ENCODE results near the gene HMGB4. TPM values are rescaled to one million over a fixed set of nuclear protein-coding genes. Genes with fewer than 3 reads are reported as not detected.

HMGB4 gene
- total RNA-seq, 2 donors from 2014 or later = not detected

GRCh38 chr1:33897092-33897725 lies 33.3 kb downstream of the HMGB4 start:
- no peaks in the 10 kb centered on the region for H3K36me3 ChIP-seq
- no peaks in the 10 kb centered on the region for H3K9me3 ChIP-seq
- no peak for DNase-seq (ENCODE audit: low spot score)
- H3K4me1 ChIP-seq (ENCODE audit: control insufficient read depth in 1 of 2, low read depth in 2 of 2) = peaks cover 15 to 44% of the 10 kb centered on the region in 2 donors
- ATAC-seq (ENCODE audit: insufficient number of reproducible peaks, low FRiP score, low read depth) = no peak
- H3K4me3 ChIP-seq = no peak overlapping the region
- H3K27me3 ChIP-seq (replicated peaks; ENCODE audit: insufficient read depth) = no peaks in the 10 kb centered on the region
- peak overlapping the region in 1 of 2 donors; percentile 24 for H3K27ac ChIP-seq
- TF ChIP-seq CTCF (IDR thresholded peaks at IDR 0.05) = no peak

- TF ChIP-seq CTCF (IDR thresholded peaks at IDR 0.05) = no peak
- peaks cover 16 to 47% of the 10 kb centered on the region in 2 donors for H3K4me1 ChIP-seq (ENCODE audit: control insufficient read depth in 1 of 2, low read depth in 2 of 2)
- H3K36me3 ChIP-seq = no peaks in the 10 kb centered on the region
- no peak overlapping the region for H3K27ac ChIP-seq
- ATAC-seq (ENCODE audit: insufficient number of reproducible peaks, low FRiP score, low read depth) = no peak
- no peaks in the 10 kb centered on the region for H3K27me3 ChIP-seq (replicated peaks; ENCODE audit: insufficient read depth)
- DNase-seq (ENCODE audit: low spot score) = no peak
- no peak overlapping the region for H3K4me3 ChIP-seq
- no peaks in the 10 kb centered on the region for H3K9me3 ChIP-seq
Observed at GRCh38 chr1:33898406-33898805, 34.5 kb downstream of the HMGB4 start.

DNA sequence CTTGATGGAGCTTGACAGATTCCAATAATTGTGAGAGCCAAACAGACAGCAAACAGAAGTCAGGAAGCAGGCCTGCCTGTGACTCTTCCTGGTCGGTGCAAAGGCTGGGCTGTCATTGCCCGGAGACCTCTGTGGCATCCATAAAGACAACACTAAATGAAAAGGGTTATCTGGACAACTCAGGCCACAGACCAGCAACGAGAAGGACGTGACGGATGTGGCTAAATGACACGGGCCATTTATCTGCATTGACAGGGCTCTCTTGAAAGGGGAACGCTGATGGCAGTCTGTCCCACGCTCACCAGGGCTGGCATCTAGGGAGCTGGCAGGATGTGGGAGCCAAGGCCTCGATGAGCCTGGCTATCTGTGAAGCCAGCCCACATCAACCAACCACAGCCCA lies 35.0 kb downstream of the HMGB4 start:
- Histone ChIP-seq H3K9me3 (no peaks in the 10 kb centered on the region), H3K27ac (no peak overlapping the region), H3K4me3 (no peak overlapping the region), H3K27me3 (replicated peaks; ENCODE audit: insufficient read depth) (no peaks in the 10 kb centered on the region), H3K4me1 (ENCODE audit: control insufficient read depth in 1 of 2, low read depth in 2 of 2) (peaks cover 15 to 48% of the 10 kb centered on the region in 2 donors), H3K36me3 (no peaks in the 10 kb centered on the region)
- no peak for TF ChIP-seq CTCF (IDR thresholded peaks at IDR 0.05)
- ATAC-seq (ENCODE audit: insufficient number of reproducible peaks, low FRiP score, low read depth) (no peak), DNase-seq (ENCODE audit: low spot score) (no peak)

DNA sequence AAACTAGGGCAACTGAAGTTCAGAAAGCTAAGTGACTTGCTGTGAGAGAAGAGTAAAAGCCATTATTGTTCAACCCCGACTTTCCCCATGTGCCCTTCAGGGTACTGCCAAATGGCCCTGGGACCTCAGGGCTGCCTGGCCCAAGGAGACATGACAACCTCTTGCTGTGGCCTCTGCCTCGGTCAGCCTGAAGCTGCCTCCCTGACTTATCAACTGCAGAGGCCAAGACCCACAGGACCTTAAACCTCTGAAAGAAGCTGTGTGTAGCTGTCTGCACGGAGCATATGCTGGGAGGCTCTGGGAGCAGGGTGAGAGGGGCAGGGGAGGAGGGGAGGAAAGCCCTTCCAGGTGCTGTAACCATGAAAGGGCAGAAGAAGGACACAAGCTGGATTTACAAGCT lies 35.9 kb downstream of the HMGB4 start:
- Histone ChIP-seq H3K27ac (no peak overlapping the region), H3K27me3 (replicated peaks; ENCODE audit: insufficient read depth) (no peaks in the 10 kb centered on the region), H3K4me3 (no peak overlapping the region), H3K9me3 (no peaks in the 10 kb centered on the region), H3K36me3 (no peaks in the 10 kb centered on the region), H3K4me1 (ENCODE audit: control insufficient read depth in 1 of 2, low read depth in 2 of 2) (peaks cover 10 to 43% of the 10 kb centered on the region in 2 donors)
- ATAC-seq (ENCODE audit: insufficient number of reproducible peaks, low FRiP score, low read depth) = no peak
- DNase-seq (ENCODE audit: low spot score) = no peak
- TF ChIP-seq CTCF (IDR thresholded peaks at IDR 0.05) = no peak

DNA sequence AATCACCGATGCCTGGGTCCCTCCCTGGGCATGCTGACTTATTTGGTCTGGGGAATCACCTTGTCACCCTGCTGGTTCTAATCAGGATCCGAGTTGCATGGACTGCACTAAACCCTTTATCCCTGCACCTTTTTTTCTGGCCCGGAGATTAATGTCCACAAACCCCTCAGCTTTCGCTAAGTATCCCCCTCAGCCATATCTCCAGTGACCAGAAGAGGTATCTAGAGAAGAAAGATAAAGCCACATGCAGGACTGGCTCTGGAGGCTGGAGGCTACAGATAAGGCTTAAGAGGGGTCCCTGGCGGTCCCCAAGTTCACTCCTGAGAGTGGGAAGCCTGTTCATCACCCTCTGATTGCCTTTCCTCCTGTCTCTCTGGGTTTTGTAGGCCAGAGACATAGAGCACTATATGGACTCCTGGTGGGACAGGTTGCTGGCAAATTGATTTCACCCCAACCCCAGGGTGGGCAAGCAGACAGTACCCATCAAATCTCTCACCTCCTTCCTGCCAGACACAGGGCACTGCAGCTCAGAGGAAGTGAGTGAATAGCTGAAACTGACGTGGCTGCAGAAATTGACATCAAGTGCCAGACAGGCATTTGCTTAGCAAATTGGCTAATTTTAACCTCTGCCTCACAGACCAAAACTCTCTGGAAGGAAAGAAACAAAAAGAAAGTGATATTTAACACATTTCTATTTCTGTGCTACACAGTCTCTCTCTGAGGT lies 38.8 kb downstream of the HMGB4 start:
- ATAC-seq (ENCODE audit: insufficient number of reproducible peaks, low FRiP score, low read depth) (peak; percentile 50), DNase-seq (ENCODE audit: low spot score) (no peak)
- no peaks in the 10 kb centered on the region for H3K36me3 ChIP-seq

More for the DNA sequence above, 38.8 kb downstream of the HMGB4 start:
- Histone ChIP-seq H3K4me1 (ENCODE audit: control insufficient read depth in 1 of 2, low read depth in 2 of 2) (peaks cover 6 to 35% of the 10 kb centered on the region in 2 donors), H3K9me3 (no peaks in the 10 kb centered on the region), H3K4me3 (no peak overlapping the region), H3K27me3 (replicated peaks; ENCODE audit: insufficient read depth) (no peaks in the 10 kb centered on the region), H3K27ac (peak overlapping the region; percentile 74 to 78)
- no peak for TF ChIP-seq CTCF (IDR thresholded peaks at IDR 0.05)
